NB4 (cell line): ENCODE measurements around the gene CXCL3.

Source experiments
- DNase-seq: peaks from one replicate; pipeline ENCODE4 v3.0.0; 2010; ENCODE audit warnings: low read depth
- H3K4me3 ChIP-seq: one replicate; pipeline ENCODE4 v1.5.1; 2011; ENCODE audit warnings: mild to moderate bottlenecking, low read depth, low read length, moderate library complexity
- CTCF ChIP-seq: IDR thresholded peaks from one replicate; pipeline ENCODE4 v1.5.1; 2012; ENCODE audit warnings: low read depth, low read length
- MAX ChIP-seq: IDR thresholded peaks from 2 replicates; pipeline ENCODE4 v1.6.1; 2011; ENCODE audit warnings: low read depth, low read length
- MYC ChIP-seq: IDR thresholded peaks from 2 replicates; pipeline ENCODE4 v1.6.1; 2011; ENCODE audit warnings: low read depth, low read length
- POLR2A ChIP-seq: IDR thresholded peaks from 2 replicates; pipeline ENCODE4 v1.6.1; 2011; ENCODE audit warnings: mild to moderate bottlenecking; ENCODE audit not compliant: insufficient read length; ENCODE audit errors: extremely low read depth

Gene CXCL3

GRCh38 chr4:74018116-74018515, 20.4 kb downstream of the CXCL3 start:
- no peak overlapping the region for H3K4me3 ChIP-seq
- no peak for TF ChIP-seq CTCF
- TF ChIP-seq POLR2A: no peak
- no peak for TF ChIP-seq MAX
- TF ChIP-seq MYC: no peak
- DNase-seq: no peak

GRCh38 chr4:74016068-74016467, 22.4 kb downstream of the CXCL3 start:
- DNase-seq: no peak
- TF ChIP-seq CTCF: no peak
- TF ChIP-seq POLR2A: no peak
- TF ChIP-seq MYC: no peak
- no peak for TF ChIP-seq MAX
- H3K4me3 ChIP-seq: no peak overlapping the region

GRCh38 chr4:74015126-74015780, 23.2 kb downstream of the CXCL3 start:
- no peak overlapping the region for H3K4me3 ChIP-seq
- DNase-seq: no peak
- TF ChIP-seq MAX (no peak), MYC (no peak), CTCF (no peak), POLR2A (no peak)

- H3K4me3 ChIP-seq: no peak overlapping the region
- no peak for DNase-seq
- no peak for TF ChIP-seq MAX
- TF ChIP-seq MYC: no peak
- no peak for TF ChIP-seq POLR2A
- TF ChIP-seq CTCF: no peak
Observed at GRCh38 chr4:74014332-74014731, 24.2 kb downstream of the CXCL3 start.

GRCh38 chr4:74013264-74013663, 25.2 kb downstream of the CXCL3 start:
- TF ChIP-seq MAX (no peak), POLR2A (no peak), MYC (no peak), CTCF (no peak)
- no peak for DNase-seq

GRCh38 chr4:74012130-74012529, 26.4 kb downstream of the CXCL3 start:
- no peak for TF ChIP-seq MAX
- TF ChIP-seq MYC: no peak
- TF ChIP-seq POLR2A: no peak
- no peak for TF ChIP-seq CTCF
- no peak overlapping the region for H3K4me3 ChIP-seq
- DNase-seq: no peak

More at GRCh38 chr4:74013264-74013663, 25.2 kb downstream of the CXCL3 start:
- no peak overlapping the region for H3K4me3 ChIP-seq
